ENCODE measurements around the gene PRPF38A. TPM values are rescaled to one million over a fixed set of nuclear protein-coding genes. Genes with fewer than 3 reads are reported as not detected.

Gene PRPF38A
- total and polyA plus RNA-seq, 2 of the 4 experiments (the other 2 are of a cell fraction), result 19.0 to 23.5 TPM

- Histone ChIP-seq H2AK5ac (ENCODE audit: low read depth, low read length) (no peak overlapping the region), H3K9me1 (ENCODE audit: insufficient read depth, low read length) (0 out of 2 replicates have a peak, but pooled peaks cover 8% of the 10 kb centered on the region), H3K4me2 (ENCODE audit: low read depth, low read length) (no peak overlapping the region), H3K9me3 (ENCODE audit: control insufficient read depth, insufficient read depth, low read length) (no peaks in the 10 kb centered on the region), H2BK20ac (ENCODE audit: low read depth, low read length) (no peak overlapping the region), H3K79me1 (ENCODE audit: low read depth in 1 of 2, low read length in 2 of 2) (peaks cover 0 to 11% of the 10 kb centered on the region in 2 experiments; a peak in 2 of 4 replicates), H3K36me3 (ENCODE audit: control insufficient read depth, insufficient read depth, low read length) (peaks cover 80% of the 10 kb centered on the region), H3K23ac (ENCODE audit: low read depth, low read length) (no peak overlapping the region), H3K18ac (ENCODE audit: low read depth, low read length) (no peak overlapping the region), H2AK9ac (replicated peaks; ENCODE audit: low read depth, low read length, poor library complexity) (no peak overlapping the region), H2BK15ac (ENCODE audit: low read depth, low read length) (no peak overlapping the region), H4K91ac (ENCODE audit: insufficient read depth, low read depth, low read length) (no peak overlapping the region), H2BK120ac (ENCODE audit: low read depth, low read length) (no peak overlapping the region), H3K4me1 (ENCODE audit: control insufficient read depth, insufficient read depth, low read length) (no peaks in the 10 kb centered on the region), H2AFZ (replicated peaks; ENCODE audit: low read length, poor library complexity) (no peak overlapping the region), H3K14ac (replicated peaks; ENCODE audit: low read depth, low read length) (no peak overlapping the region), H4K8ac (ENCODE audit: low read depth in 2 of 2, low read length in 2 of 2) (no peak overlapping the region), H2BK5ac (ENCODE audit: low read depth, low read length, poor library complexity, severe bottlenecking) (no peak overlapping the region), H3K27me3 (ENCODE audit: control insufficient read depth, insufficient read depth, low read length) (no peaks in the 10 kb centered on the region), H3K4ac (ENCODE audit: low read depth, low read length) (no peak overlapping the region), H3K56ac (ENCODE audit: extremely low read depth, insufficient read depth, low read length) (no peak overlapping the region), H3K27ac (ENCODE audit: insufficient read depth, low read length) (no peak overlapping the region), H3K9ac (ENCODE audit: low read depth, low read length) (no peak overlapping the region), H4K5ac (ENCODE audit: low read depth, low read length) (no peak overlapping the region), H3K4me3 (ENCODE audit: insufficient read depth, low read depth, low read length) (no peak overlapping the region), H4K20me1 (ENCODE audit: insufficient read depth, low read length) (no peaks in the 10 kb centered on the region; the same call in 1 of the 2 replicates)
- in situ Hi-C loops (cut with MboI; ENCODE audit: low sequenced_read_pairs), result no loop called here
- DNase-seq (no peak), ATAC-seq (ENCODE audit: low read depth) (no peak)
- intact Hi-C loops (cut with micrococcal nuclease), result no loop called here
- dilution Hi-C loops (cut with HindIII; ENCODE audit: low sequenced_read_pairs, unreplicated experiment), result no loop called here
- BruUV-seq (replicated peaks), result no TSS peak
- TF ChIP-seq CHD1 (IDR thresholded peaks at IDR 0.05; ENCODE audit: low read depth, low read length) (no peak), USF2 (IDR thresholded peaks at IDR 0.05; ENCODE audit: low read depth, low read length) (no peak), RFX5 (IDR thresholded peaks at IDR 0.05; ENCODE audit: low read depth, low read length) (no peak), MAZ (IDR thresholded peaks at IDR 0.05; ENCODE audit: borderline replicate concordance, low read depth, low read length) (no peak), MAFK (IDR thresholded peaks at IDR 0.05; ENCODE audit: low read depth, low read length) (no peak), POLR2A (IDR thresholded peaks at IDR 0.05; ENCODE audit: low read depth, low read length) (no peak), NFE2L2 (IDR thresholded peaks at IDR 0.05; ENCODE audit: low read depth, low read length) (no peak), ELK1 (IDR thresholded peaks at IDR 0.05; ENCODE audit: borderline replicate concordance, low read depth, low read length) (no peak), SMC3 (IDR thresholded peaks at IDR 0.05; ENCODE audit: low read depth, low read length) (no peak), BHLHE40 (IDR thresholded peaks at IDR 0.05; ENCODE audit: low read depth, low read length) (no peak)
- TF ChIP-seq, protein P1, sequence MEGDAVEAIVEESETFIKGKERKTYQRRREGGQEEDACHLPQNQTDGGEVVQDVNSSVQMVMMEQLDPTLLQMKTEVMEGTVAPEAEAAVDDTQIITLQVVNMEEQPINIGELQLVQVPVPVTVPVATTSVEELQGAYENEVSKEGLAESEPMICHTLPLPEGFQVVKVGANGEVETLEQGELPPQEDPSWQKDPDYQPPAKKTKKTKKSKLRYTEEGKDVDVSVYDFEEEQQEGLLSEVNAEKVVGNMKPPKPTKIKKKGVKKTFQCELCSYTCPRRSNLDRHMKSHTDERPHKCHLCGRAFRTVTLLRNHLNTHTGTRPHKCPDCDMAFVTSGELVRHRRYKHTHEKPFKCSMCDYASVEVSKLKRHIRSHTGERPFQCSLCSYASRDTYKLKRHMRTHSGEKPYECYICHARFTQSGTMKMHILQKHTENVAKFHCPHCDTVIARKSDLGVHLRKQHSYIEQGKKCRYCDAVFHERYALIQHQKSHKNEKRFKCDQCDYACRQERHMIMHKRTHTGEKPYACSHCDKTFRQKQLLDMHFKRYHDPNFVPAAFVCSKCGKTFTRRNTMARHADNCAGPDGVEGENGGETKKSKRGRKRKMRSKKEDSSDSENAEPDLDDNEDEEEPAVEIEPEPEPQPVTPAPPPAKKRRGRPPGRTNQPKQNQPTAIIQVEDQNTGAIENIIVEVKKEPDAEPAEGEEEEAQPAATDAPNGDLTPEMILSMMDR (conservative IDR thresholded peaks at IDR 0.05; ENCODE audit: low read depth, low read length), result no peak
- POLR2A ChIA-PET (ENCODE audit: unreplicated experiment), result no interaction called here
- WGBS, 2 experiments (ENCODE audit: extremely low coverage in 2 of 2, insufficient read length in 1 of 2), result 80% methylated on average over 1 of the region's 8 CpGs; no CpG with 5 or more reads in 1 of the 2 experiments
- CTCF ChIA-PET, result no interaction called here
Measured at GRCh38 chr1:52355436-52355835, 49.0 kb upstream of the PRPF38A start.
